HG02623 (cell line): ENCODE results near the gene SLC51B.
"Not testable (repeated sequence)": the region's sequence is repeated elsewhere in the genome, so short reads cannot be mapped to it uniquely, and the experiment has no call there.

Source experiments
- ATAC-seq: cut with Tn5 transposase; IDR thresholded peaks from one replicate; pipeline ENCODE4 v1.9.1; 2021; ENCODE audit warnings: moderate library complexity; ENCODE audit not compliant: unreplicated experiment

Gene SLC51B

GRCh38 chr15:65066001-65066634 is 20.9 kb downstream of the SLC51B start:
- no peak for ATAC-seq

DNA sequence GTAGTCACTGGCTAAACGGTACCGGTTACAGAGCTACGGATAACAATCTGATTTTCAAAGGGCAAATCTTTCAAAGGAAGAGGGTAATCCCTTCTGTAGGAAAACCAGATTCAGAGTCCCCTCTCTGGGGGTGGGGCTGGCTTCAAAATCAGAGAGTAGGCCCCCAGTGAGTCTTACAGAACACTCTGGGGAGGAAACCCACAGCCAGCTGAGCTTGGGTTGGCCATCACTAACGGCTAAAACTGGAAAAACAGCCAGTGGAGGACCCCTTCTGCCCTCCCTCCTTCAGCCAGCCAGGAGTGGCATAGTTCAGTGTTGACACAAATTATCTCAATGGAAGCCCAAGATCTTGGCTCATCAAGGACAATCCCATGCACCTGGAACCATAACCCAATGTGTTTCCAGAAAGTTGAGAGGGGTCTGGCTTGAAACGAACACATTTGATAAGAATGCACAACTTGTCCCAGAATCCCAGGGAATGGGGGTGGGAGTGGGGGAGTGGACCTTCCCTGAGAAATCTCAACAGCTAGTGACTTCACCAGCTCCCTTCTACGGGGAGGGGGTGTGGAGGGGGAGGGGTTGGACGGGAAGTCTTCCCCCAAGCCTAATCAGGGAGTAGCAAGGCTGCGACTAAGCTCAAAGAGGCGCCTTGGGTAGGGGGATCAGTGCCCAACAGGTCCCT is 21.6 kb downstream of the SLC51B start:
- no peak for ATAC-seq

DNA sequence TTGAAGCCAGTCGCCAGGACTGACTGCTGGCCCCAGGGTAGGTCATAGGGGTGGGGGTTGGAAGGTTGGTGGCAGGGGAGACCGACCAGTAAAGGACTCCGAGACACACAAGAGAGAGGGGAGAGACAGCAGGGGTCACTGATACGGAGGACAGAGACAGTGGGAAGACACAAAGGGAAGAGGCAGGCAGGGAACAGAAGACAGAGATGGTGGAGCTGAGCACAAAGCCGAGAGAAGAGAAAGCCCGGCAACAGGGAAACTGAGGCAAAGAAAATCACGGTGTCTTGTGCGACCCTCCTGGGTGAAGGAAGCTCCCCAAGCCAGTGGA is 22.1 kb downstream of the SLC51B start:
- ATAC-seq: no peak

- ATAC-seq: no peak
Observed at GRCh38 chr15:65067645-65068402, 22.6 kb downstream of the SLC51B start, which contains the start of gene RASL12. Gene RASL12, minus strand, starts transcription at chr15:65067991. Its CDS starts 156 bp downstream, at chr15:65067835.

DNA sequence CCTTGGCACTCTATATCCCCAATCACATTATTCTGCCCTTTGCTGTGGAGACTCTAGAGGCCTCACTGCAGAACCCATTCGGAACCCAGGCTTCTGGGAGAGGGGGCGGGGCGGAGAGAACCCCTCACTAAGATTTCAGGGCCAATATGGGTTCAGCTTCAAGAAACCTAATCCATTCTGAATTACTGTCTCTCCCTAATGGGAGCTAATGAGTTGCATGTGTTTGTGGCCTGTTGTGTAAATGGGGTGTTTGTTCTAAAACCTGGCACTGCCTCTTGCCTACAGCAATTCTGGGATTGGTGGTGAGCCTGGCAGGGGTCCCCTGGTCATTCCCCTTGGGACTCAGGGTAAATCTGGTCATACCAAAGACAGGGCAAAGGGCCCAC is 23.2 kb downstream of the SLC51B start:
- ATAC-seq: no peak

DNA sequence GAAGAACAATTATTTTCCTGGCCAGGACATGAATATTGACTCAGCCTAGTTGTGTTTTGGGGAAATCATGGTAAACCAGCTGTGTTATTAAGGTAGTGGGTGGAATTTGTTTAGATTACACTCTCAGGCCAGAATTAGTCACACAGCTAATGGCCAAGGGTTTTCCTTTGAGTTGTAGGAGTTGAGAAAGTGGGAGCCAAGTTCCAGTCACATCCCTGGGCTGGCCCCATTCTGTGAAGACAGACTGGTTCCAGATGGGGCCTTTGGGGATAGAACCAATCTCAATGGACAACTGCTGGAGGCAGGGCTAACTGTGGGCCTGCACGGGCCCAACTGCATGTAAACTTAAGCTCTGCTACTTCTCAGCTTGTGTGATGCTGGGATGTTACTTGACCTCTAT is 24.0 kb downstream of the SLC51B start:
- no peak for ATAC-seq

- ATAC-seq: no peak
Observed at GRCh38 chr15:65069779-65070546, 24.8 kb downstream of the SLC51B start.

- no peak for ATAC-seq
Observed at GRCh38 chr15:65071381-65071811, 26.2 kb downstream of the SLC51B start.

GRCh38 chr15:65072027-65072426 is 26.8 kb downstream of the SLC51B start:
- no peak for ATAC-seq

DNA sequence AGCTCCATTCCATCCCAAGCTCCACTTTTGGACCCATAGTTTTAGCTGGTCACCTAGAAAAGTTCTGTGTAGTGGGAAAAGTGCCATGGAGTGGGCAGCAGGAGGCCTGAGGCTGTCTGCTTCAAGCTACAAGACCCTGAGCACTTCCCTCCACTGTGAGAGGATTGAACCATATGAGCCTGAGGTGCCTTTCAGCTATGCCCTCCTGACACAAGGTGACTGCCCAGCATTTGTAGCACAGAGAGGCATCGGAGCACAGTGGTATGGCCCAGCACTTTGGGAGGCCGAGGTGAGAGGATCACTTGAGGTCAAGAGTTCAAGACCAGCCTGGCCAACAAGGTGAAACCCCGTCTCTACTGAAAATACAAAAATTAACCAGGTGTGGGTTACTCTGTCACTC is 27.4 kb downstream of the SLC51B start:
- ATAC-seq: no peak

GRCh38 chr15:65074946-65075345 is 29.8 kb downstream of the SLC51B start:
- ATAC-seq: not testable (repeated sequence)

DNA sequence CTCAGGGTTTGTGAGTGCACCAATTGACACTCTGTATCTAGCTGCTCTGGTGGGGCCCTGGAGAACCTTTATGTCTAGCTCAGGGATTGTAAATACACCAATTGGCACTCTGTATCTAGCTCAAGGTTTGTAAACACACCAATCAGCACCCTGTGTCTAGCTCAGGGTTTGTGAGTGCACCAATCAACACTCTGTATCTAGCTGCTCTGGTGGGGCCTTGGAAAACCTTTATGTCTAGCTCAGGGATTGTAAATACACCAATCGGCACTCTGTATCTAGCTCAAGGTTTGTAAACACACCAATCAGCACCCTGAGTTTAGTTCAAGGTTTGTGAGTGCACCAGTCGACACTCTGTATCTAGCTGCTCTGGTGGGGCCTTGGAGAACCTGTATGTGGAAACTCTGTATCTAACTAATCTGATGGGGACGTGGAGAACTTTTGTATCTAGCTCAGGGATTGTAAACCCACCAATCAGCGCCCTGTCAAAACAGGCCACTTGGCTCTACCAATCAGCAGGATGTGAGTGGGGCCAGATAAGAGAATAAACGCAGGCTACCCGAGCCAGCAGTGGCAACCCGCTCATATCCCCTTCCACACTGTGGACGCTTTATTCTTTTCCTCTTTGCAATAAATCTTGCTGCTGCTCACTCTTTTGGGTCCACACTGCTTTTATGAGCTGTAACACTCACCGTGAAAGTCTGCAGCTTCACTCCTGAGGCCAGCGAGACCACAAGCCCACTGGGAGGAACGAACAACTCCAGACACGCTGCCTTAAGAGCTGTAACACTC is 30.6 kb downstream of the SLC51B start:
- not testable (repeated sequence) for ATAC-seq

DNA sequence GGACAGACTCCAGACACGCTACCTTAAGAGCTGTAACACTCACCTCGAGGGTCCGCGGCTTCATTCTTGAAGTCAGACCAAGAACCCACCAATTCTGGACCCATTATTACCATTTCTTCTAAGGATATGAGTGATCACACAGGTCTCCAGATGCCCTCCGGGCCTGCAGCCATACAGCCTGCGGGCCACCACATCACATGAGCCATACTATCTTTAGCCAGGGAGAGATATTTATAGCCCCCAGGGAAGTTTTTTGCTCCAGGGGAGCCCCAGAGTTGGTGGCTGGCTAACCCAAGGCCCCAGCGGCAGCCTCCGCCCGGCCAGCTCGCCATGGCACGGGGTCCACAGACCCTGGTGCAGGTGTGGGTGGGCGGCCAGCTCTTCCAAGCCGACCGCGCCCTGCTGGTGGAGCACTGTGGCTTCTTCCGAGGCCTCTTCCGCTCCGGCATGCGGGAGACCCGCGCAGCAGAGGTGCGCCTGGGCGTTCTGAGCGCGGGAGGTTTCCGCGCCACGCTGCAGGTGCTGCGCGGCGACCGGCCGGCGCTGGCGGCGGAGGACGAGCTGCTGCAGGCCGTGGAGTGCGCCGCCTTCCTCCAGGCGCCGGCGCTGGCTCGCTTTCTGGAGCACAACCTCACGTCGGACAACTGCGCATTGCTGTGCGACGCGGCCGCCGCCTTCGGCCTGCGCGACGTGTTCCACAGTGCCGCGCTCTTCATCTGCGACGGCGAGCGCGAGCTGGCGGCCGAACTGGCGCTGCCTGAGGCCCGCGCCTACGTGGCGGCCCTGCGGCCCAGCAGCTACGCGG is 31.5 kb downstream of the SLC51B start, which contains the start of gene KBTBD13:
TSS of gene KBTBD13 (plus strand) at position 261 of the 805 bp plus-strand sequence. CDS start at position 331, 70 bp downstream.
- no peak for ATAC-seq

DNA sequence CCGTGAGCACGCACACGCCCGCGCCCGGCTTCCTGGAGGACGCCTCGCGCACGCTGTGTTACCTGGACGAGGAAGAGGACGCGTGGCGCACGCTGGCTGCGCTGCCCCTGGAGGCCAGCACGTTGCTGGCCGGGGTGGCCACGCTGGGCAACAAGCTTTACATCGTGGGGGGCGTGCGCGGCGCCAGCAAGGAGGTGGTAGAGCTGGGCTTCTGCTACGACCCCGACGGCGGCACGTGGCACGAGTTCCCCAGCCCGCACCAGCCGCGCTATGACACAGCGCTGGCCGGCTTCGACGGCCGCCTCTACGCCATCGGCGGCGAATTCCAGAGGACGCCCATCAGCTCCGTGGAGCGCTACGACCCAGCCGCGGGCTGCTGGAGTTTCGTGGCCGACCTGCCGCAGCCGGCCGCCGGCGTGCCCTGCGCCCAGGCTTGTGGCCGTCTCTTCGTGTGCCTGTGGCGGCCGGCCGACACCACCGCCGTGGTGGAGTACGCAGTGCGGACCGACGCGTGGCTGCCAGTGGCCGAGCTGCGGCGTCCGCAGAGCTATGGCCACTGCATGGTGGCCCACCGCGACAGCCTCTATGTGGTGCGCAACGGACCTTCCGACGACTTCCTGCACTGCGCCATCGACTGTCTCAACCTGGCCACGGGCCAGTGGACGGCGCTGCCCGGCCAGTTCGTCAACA is 32.2 kb downstream of the SLC51B start:
- no peak for ATAC-seq

GRCh38 chr15:65077981-65078352 is 32.8 kb downstream of the SLC51B start:
- no peak for ATAC-seq

DNA sequence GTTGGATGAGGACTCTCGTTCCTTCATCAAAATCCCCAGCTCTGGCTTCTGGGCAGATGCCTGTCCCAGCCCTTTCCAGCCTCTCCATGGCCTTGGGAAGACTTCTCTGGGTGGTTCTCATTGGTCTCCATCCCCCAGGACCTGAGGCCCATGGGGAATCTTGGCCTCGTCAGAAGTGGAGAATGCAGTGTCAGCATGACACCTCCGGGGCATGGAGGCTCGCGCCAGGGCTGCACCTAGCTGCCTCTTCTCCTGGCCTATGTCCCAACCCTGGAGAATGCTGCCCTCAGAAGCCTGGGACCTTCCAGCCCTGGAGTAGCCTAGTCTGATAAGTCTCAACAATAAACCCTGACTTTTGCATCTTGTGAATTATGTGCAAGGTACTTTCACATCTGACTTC is 34.4 kb downstream of the SLC51B start:
- no peak for ATAC-seq

DNA sequence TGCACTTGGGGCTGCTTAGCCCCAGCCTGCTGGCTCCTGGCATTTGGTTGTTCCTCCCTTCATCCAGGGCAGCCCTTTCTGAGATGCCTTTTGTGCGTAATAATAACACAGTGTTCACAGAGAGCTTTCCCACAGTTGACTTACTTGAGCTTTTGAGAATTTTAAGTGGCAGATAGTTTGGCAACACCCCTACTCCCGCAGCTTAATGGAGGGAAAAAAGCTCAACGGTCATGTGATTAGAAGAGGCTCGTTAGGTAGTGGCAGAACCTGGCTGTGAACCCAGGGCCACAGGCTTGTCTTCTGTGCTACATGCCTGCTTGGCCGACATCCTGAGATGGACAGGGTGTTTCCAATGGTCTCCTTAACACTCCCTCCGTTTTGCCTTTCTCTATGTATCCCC is 36.1 kb downstream of the SLC51B start:
- no peak for ATAC-seq

DNA sequence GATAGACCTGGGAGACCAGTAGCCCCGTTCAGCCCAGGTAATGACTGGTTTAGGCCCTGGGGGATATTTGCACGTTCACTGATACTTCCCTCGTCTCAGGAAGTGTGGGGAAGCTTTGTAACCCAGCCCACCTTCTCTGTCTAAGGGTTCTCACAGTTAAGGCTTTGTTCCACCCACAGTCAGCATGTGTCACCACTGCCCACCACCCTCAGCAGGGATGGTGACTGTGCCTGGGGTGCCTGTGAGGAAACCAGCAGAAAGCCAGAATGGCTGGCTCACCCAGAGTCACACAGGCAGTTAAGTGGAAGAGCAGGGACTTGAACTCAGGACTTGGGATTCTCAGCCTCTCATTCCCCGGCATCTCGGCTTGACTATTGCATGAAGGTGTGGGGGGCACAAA is 36.6 kb downstream of the SLC51B start:
- no peak for ATAC-seq
